UCSD-AML1 (cell line): Measurements from ENCODE around the gene COX7A1.

Experiments used
- DNase-seq: peaks from one replicate; lab custom pipeline; 2025; ENCODE audit not compliant: unreplicated experiment; lab: John Stamatoyannopoulos, UW

Gene COX7A1

GRCh38 chr19:36113425-36113824 lies 38.8 kb downstream of the COX7A1 start:
- DNase-seq = no peak

GRCh38 chr19:36112678-36113077 lies 39.6 kb downstream of the COX7A1 start:
- no peak for DNase-seq

- no peak for DNase-seq
Measured at GRCh38 chr19:36111200-36111539, 41.1 kb downstream of the COX7A1 start.

- DNase-seq = no peak
Measured at GRCh38 chr19:36110487-36111199, 41.6 kb downstream of the COX7A1 start, which contains the start of gene OVOL3. OVOL3 (plus strand) TSS chr19:36111143; CDS start chr19:36111203, 60 bp downstream.

GRCh38 chr19:36108684-36109083 lies 43.6 kb downstream of the COX7A1 start:
- no peak for DNase-seq

GRCh38 chr19:36106991-36107390 lies 45.3 kb downstream of the COX7A1 start:
- no peak for DNase-seq

- DNase-seq = no peak
Measured at GRCh38 chr19:36106441-36106840, 45.8 kb downstream of the COX7A1 start.

GRCh38 chr19:36103842-36104552 lies 48.2 kb downstream of the COX7A1 start:
- DNase-seq = no peak

- DNase-seq = no peak
Measured at GRCh38 chr19:36103040-36103626, 49.1 kb downstream of the COX7A1 start.

GRCh38 chr19:36101550-36102327 lies 50.5 kb downstream of the COX7A1 start:
- no peak for DNase-seq
